ENCODE results near the gene ADGRG1.
"Not testable (repeated sequence)": the region's sequence is repeated elsewhere in the genome, so short reads cannot be mapped to it uniquely, and the experiment has no call there.

ADGRG1 gene

DNA sequence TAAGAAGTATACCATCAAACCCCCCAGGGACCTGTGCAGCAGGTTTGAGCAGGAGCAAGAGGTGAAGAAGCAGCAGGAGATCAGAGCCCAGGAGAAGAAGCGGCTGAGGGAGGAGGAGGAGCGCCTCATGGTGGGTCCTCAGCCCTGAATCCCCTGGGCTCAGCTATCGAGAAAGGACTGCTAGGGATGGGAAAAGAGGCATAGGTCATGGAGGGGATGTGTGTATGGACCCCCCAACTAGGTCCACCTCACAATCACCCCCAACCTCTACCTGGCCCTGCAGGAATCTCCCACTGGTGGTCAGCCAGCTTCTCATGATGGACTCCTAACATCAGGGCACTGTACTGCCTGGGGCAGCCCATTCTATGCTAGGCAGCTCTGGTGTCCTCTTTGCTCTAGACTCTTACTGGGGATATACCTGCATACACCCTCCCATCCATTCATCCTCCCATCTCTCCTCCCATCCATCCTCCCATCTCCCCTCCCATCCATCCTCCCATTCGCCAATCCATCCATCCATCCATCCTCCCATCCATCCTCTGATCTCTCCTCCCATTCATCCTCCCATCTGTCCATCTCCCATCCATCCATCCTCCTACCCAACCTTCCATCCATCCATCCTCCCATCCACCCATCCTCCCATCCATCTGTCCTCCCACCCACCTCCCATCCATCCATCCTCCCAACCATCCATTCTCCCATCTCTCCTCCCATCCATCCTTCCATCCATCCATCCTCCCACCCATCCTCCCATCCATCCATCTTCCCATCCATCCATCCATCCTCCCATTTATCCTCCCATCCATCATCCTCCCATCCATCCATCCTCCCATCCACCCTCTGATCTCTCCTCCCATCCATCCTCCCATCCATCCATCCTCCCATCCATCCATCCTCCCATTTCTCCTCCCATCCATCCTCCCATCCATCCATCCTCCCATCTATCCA, 76.7 kb downstream of the ADGRG1 start:
- Histone ChIP-seq H3K36me3 (ENCODE audit: control insufficient read depth in 1 of 2, insufficient read depth in 2 of 2, low read length in 2 of 2) (no peaks in the 10 kb centered on the region), H3K4me3 (ENCODE audit: low read depth in 1 of 2, low read length in 2 of 2) (no peak overlapping the region), H3K27me3 (ENCODE audit: low read depth, low read length) (no peaks in the 10 kb centered on the region), H3K4me1 (ENCODE audit: control insufficient read depth in 1 of 2, insufficient read depth in 2 of 2, low read length in 2 of 2) (no peaks in the 10 kb centered on the region), H3K9me3 (ENCODE audit: control insufficient read depth in 1 of 2, low read length in 2 of 2) (no peaks in the 10 kb centered on the region), H3K27ac (ENCODE audit: low read length) (no peak overlapping the region)

DNA sequence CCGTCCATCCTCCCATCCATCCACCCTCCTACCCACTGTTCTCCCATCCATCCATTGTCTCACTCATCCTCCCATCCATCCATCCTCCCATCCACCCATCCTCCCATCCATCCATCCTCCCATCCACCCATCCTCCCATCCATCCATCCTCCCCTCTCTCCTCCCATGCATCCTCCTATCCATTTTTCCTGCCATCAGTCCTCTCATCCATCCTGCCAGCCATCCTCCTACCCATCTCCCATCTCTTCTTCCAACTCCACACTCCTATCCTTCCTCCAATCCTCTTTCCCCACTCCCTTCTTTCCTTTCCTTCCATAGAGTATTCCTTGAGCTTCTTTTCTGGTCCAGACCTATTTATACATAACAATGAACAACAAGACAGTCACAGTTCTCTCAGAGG, 78.3 kb downstream of the ADGRG1 start:
- no peaks in the 10 kb centered on the region for H3K27me3 ChIP-seq (ENCODE audit: low read depth, low read length)
- no peaks in the 10 kb centered on the region for H3K4me1 ChIP-seq (ENCODE audit: control insufficient read depth in 1 of 2, insufficient read depth in 2 of 2, low read length in 2 of 2)
- H3K4me3 ChIP-seq (ENCODE audit: low read depth in 1 of 2, low read length in 2 of 2): no peak overlapping the region
- no peaks in the 10 kb centered on the region for H3K9me3 ChIP-seq (ENCODE audit: control insufficient read depth in 1 of 2, low read length in 2 of 2)
- H3K27ac ChIP-seq (ENCODE audit: low read length): no peak overlapping the region
- H3K36me3 ChIP-seq (ENCODE audit: control insufficient read depth in 1 of 2, insufficient read depth in 2 of 2, low read length in 2 of 2): no peaks in the 10 kb centered on the region

DNA sequence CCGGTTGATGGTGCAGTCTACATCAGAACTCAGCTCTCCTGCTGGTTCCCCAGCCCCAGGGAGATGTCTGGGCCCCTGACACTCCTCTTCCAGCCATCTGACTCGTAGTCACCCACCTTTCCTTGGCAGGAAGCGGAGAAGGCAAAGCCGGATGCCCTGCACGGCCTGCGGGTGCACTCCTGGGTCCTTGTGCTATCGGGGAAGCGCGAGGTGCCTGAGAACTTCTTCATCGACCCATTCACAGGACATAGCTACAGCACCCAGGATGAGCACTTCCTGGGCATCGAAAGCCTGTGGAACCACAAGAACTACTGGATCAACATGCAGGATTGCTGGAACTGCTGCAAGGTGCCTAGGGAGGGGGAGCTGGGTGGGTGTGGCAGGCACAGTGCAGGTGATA, 78.9 kb downstream of the ADGRG1 start:
- Histone ChIP-seq H3K27me3 (ENCODE audit: low read depth, low read length) (no peaks in the 10 kb centered on the region), H3K36me3 (ENCODE audit: control insufficient read depth in 1 of 2, insufficient read depth in 2 of 2, low read length in 2 of 2) (no peaks in the 10 kb centered on the region), H3K27ac (ENCODE audit: low read length) (no peak overlapping the region), H3K4me1 (ENCODE audit: control insufficient read depth in 1 of 2, insufficient read depth in 2 of 2, low read length in 2 of 2) (no peaks in the 10 kb centered on the region), H3K9me3 (ENCODE audit: control insufficient read depth in 1 of 2, low read length in 2 of 2) (no peaks in the 10 kb centered on the region), H3K4me3 (ENCODE audit: low read depth in 1 of 2, low read length in 2 of 2) (no peak overlapping the region)

DNA sequence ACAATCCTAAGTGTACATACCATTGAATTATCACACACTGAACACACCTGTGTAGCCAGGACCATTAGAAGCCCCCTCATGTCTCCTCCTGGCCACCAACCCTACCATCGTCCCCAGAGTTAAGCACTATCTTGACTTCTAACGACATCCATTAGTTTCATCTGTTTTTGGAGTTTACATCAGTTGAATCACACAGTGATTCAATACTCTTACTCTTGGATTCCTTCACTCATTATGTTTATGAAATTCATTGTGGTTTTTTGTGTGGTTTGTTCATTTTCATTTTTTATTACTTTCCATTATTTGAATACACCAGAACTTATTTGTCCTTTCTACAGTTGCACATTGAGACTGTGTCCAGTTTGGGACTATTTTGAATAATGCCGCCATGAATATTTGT, 79.7 kb downstream of the ADGRG1 start:
- Histone ChIP-seq H3K9me3 (ENCODE audit: control insufficient read depth in 1 of 2, low read length in 2 of 2) (no peaks in the 10 kb centered on the region), H3K27me3 (ENCODE audit: low read depth, low read length) (no peaks in the 10 kb centered on the region), H3K4me3 (ENCODE audit: low read depth in 1 of 2, low read length in 2 of 2) (no peak overlapping the region), H3K27ac (ENCODE audit: low read length) (no peak overlapping the region), H3K4me1 (ENCODE audit: control insufficient read depth in 1 of 2, insufficient read depth in 2 of 2, low read length in 2 of 2) (no peaks in the 10 kb centered on the region), H3K36me3 (ENCODE audit: control insufficient read depth in 1 of 2, insufficient read depth in 2 of 2, low read length in 2 of 2) (no peaks in the 10 kb centered on the region)

GRCh38 chr16:57709663-57710062, 81.2 kb downstream of the ADGRG1 start:
- no peaks in the 10 kb centered on the region for H3K27me3 ChIP-seq (ENCODE audit: low read depth, low read length)
- H3K4me3 ChIP-seq (ENCODE audit: low read depth in 1 of 2, low read length in 2 of 2): no peak overlapping the region
- H3K4me1 ChIP-seq (ENCODE audit: control insufficient read depth in 1 of 2, insufficient read depth in 2 of 2, low read length in 2 of 2): no peaks in the 10 kb centered on the region
- no peak overlapping the region for H3K27ac ChIP-seq (ENCODE audit: low read length)
- no peaks in the 10 kb centered on the region for H3K36me3 ChIP-seq (ENCODE audit: control insufficient read depth in 1 of 2, insufficient read depth in 2 of 2, low read length in 2 of 2)
- no peaks in the 10 kb centered on the region for H3K9me3 ChIP-seq (ENCODE audit: control insufficient read depth in 1 of 2, low read length in 2 of 2)

- Histone ChIP-seq H3K4me1 (ENCODE audit: control insufficient read depth in 1 of 2, insufficient read depth in 2 of 2, low read length in 2 of 2) (no peaks in the 10 kb centered on the region), H3K27ac (ENCODE audit: low read length) (no peak overlapping the region), H3K4me3 (ENCODE audit: low read depth in 1 of 2, low read length in 2 of 2) (no peak overlapping the region), H3K9me3 (ENCODE audit: control insufficient read depth in 1 of 2, low read length in 2 of 2) (no peaks in the 10 kb centered on the region), H3K36me3 (ENCODE audit: control insufficient read depth in 1 of 2, insufficient read depth in 2 of 2, low read length in 2 of 2) (no peaks in the 10 kb centered on the region), H3K27me3 (ENCODE audit: low read depth, low read length) (no peaks in the 10 kb centered on the region)
Observed at GRCh38 chr16:57711346-57711745, 82.9 kb downstream of the ADGRG1 start.

- H3K9me3 ChIP-seq (ENCODE audit: control insufficient read depth in 1 of 2, low read length in 2 of 2): no peaks in the 10 kb centered on the region
- no peaks in the 10 kb centered on the region for H3K36me3 ChIP-seq (ENCODE audit: control insufficient read depth in 1 of 2, insufficient read depth in 2 of 2, low read length in 2 of 2)
- H3K27me3 ChIP-seq (ENCODE audit: low read depth, low read length): no peaks in the 10 kb centered on the region
- no peak overlapping the region for H3K27ac ChIP-seq (ENCODE audit: low read length)
- no peak overlapping the region for H3K4me3 ChIP-seq (ENCODE audit: low read depth in 1 of 2, low read length in 2 of 2)
- H3K4me1 ChIP-seq (ENCODE audit: control insufficient read depth in 1 of 2, insufficient read depth in 2 of 2, low read length in 2 of 2): no peaks in the 10 kb centered on the region
Observed at GRCh38 chr16:57711993-57712392, 83.6 kb downstream of the ADGRG1 start.

GRCh38 chr16:57712569-57712968, 84.1 kb downstream of the ADGRG1 start:
- not testable (repeated sequence) for H3K9me3 ChIP-seq (ENCODE audit: control insufficient read depth in 1 of 2, low read length in 2 of 2); H3K4me3 ChIP-seq (ENCODE audit: low read depth in 1 of 2, low read length in 2 of 2); H3K4me1 ChIP-seq (ENCODE audit: control insufficient read depth in 1 of 2, insufficient read depth in 2 of 2, low read length in 2 of 2); H3K27ac ChIP-seq (ENCODE audit: low read length); H3K27me3 ChIP-seq (ENCODE audit: low read depth, low read length); H3K36me3 ChIP-seq (ENCODE audit: control insufficient read depth in 1 of 2, insufficient read depth in 2 of 2, low read length in 2 of 2)

GRCh38 chr16:57713596-57713995, 85.2 kb downstream of the ADGRG1 start:
- no peak overlapping the region for H3K4me3 ChIP-seq (ENCODE audit: low read depth in 1 of 2, low read length in 2 of 2)
- no peaks in the 10 kb centered on the region for H3K4me1 ChIP-seq (ENCODE audit: control insufficient read depth in 1 of 2, insufficient read depth in 2 of 2, low read length in 2 of 2)
- no peaks in the 10 kb centered on the region for H3K9me3 ChIP-seq (ENCODE audit: control insufficient read depth in 1 of 2, low read length in 2 of 2)
- H3K27me3 ChIP-seq (ENCODE audit: low read depth, low read length): no peaks in the 10 kb centered on the region
- H3K36me3 ChIP-seq (ENCODE audit: control insufficient read depth in 1 of 2, insufficient read depth in 2 of 2, low read length in 2 of 2): no peaks in the 10 kb centered on the region
- H3K27ac ChIP-seq (ENCODE audit: low read length): no peak overlapping the region

DNA sequence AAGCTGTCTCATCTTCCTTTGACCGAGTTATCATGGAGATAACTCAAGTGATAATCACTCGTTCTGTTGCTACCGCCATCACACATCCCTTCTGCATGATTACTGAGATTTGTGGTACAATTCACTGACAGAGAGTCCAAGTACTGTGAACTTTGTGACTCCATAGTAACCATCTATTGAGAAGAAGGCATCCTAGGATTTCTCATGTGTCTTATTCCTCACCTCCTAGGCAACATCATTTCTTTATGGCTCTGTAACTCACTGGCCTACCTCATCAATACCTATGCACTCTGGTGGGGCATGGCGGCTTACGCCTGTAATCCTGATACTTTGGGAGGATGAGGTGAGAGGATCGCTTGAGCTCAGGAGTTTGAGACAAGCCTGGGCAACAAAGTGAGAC, 85.6 kb downstream of the ADGRG1 start:
- H3K36me3 ChIP-seq (ENCODE audit: control insufficient read depth in 1 of 2, insufficient read depth in 2 of 2, low read length in 2 of 2): no peaks in the 10 kb centered on the region
- no peak overlapping the region for H3K27ac ChIP-seq (ENCODE audit: low read length)
- H3K27me3 ChIP-seq (ENCODE audit: low read depth, low read length): no peaks in the 10 kb centered on the region
- H3K9me3 ChIP-seq (ENCODE audit: control insufficient read depth in 1 of 2, low read length in 2 of 2): no peaks in the 10 kb centered on the region
- no peaks in the 10 kb centered on the region for H3K4me1 ChIP-seq (ENCODE audit: control insufficient read depth in 1 of 2, insufficient read depth in 2 of 2, low read length in 2 of 2)
- no peak overlapping the region for H3K4me3 ChIP-seq (ENCODE audit: low read depth in 1 of 2, low read length in 2 of 2)
